WTC11 (cell line): ENCODE measurements around the gene PTAR1. TPM values are rescaled to one million over a fixed set of nuclear protein-coding genes. Genes with fewer than 3 reads are reported as not detected.

Experiments used
- ATAC-seq: fragments of 200-7000 bp; cut with Tn5 transposase; 2 replicates; pipeline ENCODE4 v1.10.0; 2021; ENCODE audit warnings: mild to moderate bottlenecking, moderate library complexity
- CTCF ChIA-PET: fragments of 300-600 bp; sonication (Branson Sonifier 250); formaldehyde crosslinking; loops from one replicate; lab custom pipeline; 2021; ENCODE audit warnings: antibody characterized with exemption; lab: Charles Lee
- POLR2A ChIA-PET: fragments of 350-600 bp; sonication (Branson Sonifier 250); formaldehyde crosslinking; loops from one replicate; lab custom pipeline; 2021; ENCODE audit warnings: antibody characterized with exemption; lab: Charles Lee
- DNase-seq: peaks from one replicate; pipeline ENCODE4 v3.0.0; 2021; ENCODE audit warnings: low spot score
- H3K27ac Mint-ChIP-seq: 2 replicates; pipeline ENCODE4 v1.8.0; 2021; ENCODE audit warnings: mixed read lengths
- H3K27me3 Mint-ChIP-seq: 2 replicates; pipeline ENCODE4 v1.8.0; 2021; ENCODE audit warnings: low read depth, mild to moderate bottlenecking, moderate library complexity, mixed read lengths
- H3K36me3 Mint-ChIP-seq: 2 replicates; pipeline ENCODE4 v1.8.0; 2021; ENCODE audit warnings: mixed read lengths
- H3K4me1 Mint-ChIP-seq: 2 replicates; pipeline ENCODE4 v1.8.0; 2022; ENCODE audit warnings: mixed read lengths
- H3K4me3 Mint-ChIP-seq: 2 replicates; pipeline ENCODE4 v1.8.0; 2021; ENCODE audit warnings: mild to moderate bottlenecking, moderate library complexity, mixed read lengths
- H3K9me3 Mint-ChIP-seq: 2 replicates; pipeline ENCODE4 v1.8.0; 2021; ENCODE audit warnings: mixed read lengths
- ARID4B ChIP-seq: sonication (generic); formaldehyde crosslinking; IDR thresholded peaks from 2 replicates; pipeline ENCODE4 v1.8.0; 2023; ENCODE audit warnings: missing genetic modification reagents, mild to moderate bottlenecking, borderline replicate concordance
- ATF1 ChIP-seq: sonication (generic); formaldehyde crosslinking; IDR thresholded peaks from 2 replicates; pipeline ENCODE4 v1.8.1; 2023; ENCODE audit warnings: mild to moderate bottlenecking, moderate library complexity, missing genetic modification reagents
- CDX4 ChIP-seq: fragments of 250-450 bp; sonication (Bioruptor Pico); IDR thresholded peaks from 2 replicates; pipeline ENCODE4 v1.9.0; 2021; ENCODE audit warnings: moderate library complexity, mild to moderate bottlenecking, inconsistent platforms, borderline replicate concordance
- CTCF ChIP-seq: fragments of 200-600 bp; IDR thresholded peaks from 2 replicates; pipeline ENCODE4 v1.8.0; 2022; ENCODE audit warnings: antibody characterized with exemption
- ELF4 ChIP-seq: sonication (generic); formaldehyde crosslinking; IDR thresholded peaks from 2 replicates; pipeline ENCODE4 v1.8.1; 2022; ENCODE audit warnings: low read depth, mild to moderate bottlenecking, moderate library complexity, missing genetic modification reagents
- ERG ChIP-seq: fragments of 250-450 bp; sonication (Bioruptor Pico); IDR thresholded peaks from 2 replicates; pipeline ENCODE4 v1.8.0; 2021; ENCODE audit warnings: mild to moderate bottlenecking
- ESRRA ChIP-seq: sonication (generic); formaldehyde crosslinking; IDR thresholded peaks from 2 replicates; pipeline ENCODE4 v1.8.1; 2022; ENCODE audit warnings: mild to moderate bottlenecking, missing genetic modification reagents, borderline replicate concordance
- ETV6 ChIP-seq: sonication (generic); formaldehyde crosslinking; IDR thresholded peaks from 2 replicates; pipeline ENCODE4 v1.8.1; 2022; ENCODE audit warnings: mild to moderate bottlenecking, missing genetic modification reagents
- FOXJ3 ChIP-seq: sonication (generic); formaldehyde crosslinking; IDR thresholded peaks from 2 replicates; pipeline ENCODE4 v1.9.0; 2021; ENCODE audit warnings: missing genetic modification reagents, mild to moderate bottlenecking, borderline replicate concordance
- FOXP1 ChIP-seq: sonication (generic); formaldehyde crosslinking; IDR thresholded peaks from 2 replicates; pipeline ENCODE4 v1.8.0; 2022; ENCODE audit warnings: missing genetic modification reagents, mild to moderate bottlenecking, moderate library complexity, borderline replicate concordance
- HMGXB4 ChIP-seq: sonication (generic); formaldehyde crosslinking; IDR thresholded peaks from 2 replicates; pipeline ENCODE4 v1.8.1; 2023; ENCODE audit warnings: mild to moderate bottlenecking, moderate library complexity, missing genetic modification reagents
- MAX ChIP-seq: sonication (generic); formaldehyde crosslinking; IDR thresholded peaks from 2 replicates; pipeline ENCODE4 v1.8.0; 2022; ENCODE audit warnings: mild to moderate bottlenecking, missing genetic modification reagents
- RELA ChIP-seq: sonication (generic); formaldehyde crosslinking; IDR thresholded peaks from 2 replicates; pipeline ENCODE4 v1.8.1; 2022; ENCODE audit warnings: missing genetic modification reagents, mild to moderate bottlenecking, borderline replicate concordance
- SP1 ChIP-seq: sonication (generic); formaldehyde crosslinking; conservative IDR thresholded peaks from 2 replicates; pipeline ENCODE4 v1.8.1; 2022; ENCODE audit warnings: missing genetic modification reagents
- TCF7 ChIP-seq: sonication (generic); formaldehyde crosslinking; IDR thresholded peaks from 2 replicates; pipeline ENCODE4 v1.8.0; 2022; ENCODE audit warnings: mild to moderate bottlenecking, low read depth, missing genetic modification reagents, moderate library complexity
- TEAD1 ChIP-seq: sonication (generic); formaldehyde crosslinking; IDR thresholded peaks from 2 replicates; pipeline ENCODE4 v1.8.0; 2022; ENCODE audit warnings: mild to moderate bottlenecking, missing genetic modification reagents
- ZBTB21 ChIP-seq: sonication (generic); formaldehyde crosslinking; IDR thresholded peaks from 2 replicates; pipeline ENCODE4 v1.8.1; 2023; ENCODE audit warnings: mild to moderate bottlenecking, missing genetic modification reagents, borderline replicate concordance
- ZNF281 ChIP-seq: sonication (generic); formaldehyde crosslinking; IDR thresholded peaks from 2 replicates; pipeline ENCODE4 v1.8.0; 2023; ENCODE audit warnings: mild to moderate bottlenecking, missing genetic modification reagents
- ZNF396 ChIP-seq: fragments of 250-450 bp; sonication (Bioruptor Pico); IDR thresholded peaks from 2 replicates; pipeline ENCODE4 v1.8.0; 2021; ENCODE audit warnings: mild to moderate bottlenecking, moderate library complexity, borderline replicate concordance
- total RNA-seq: library from RNA; stranded (reverse); gene quantifications from 3 replicates; pipeline ENCODE4 v1.2.3, GENCODE V29; 2021

Gene PTAR1
- total RNA-seq, 1 experiment from 2014 or later = 90.8 TPM

GRCh38 chr9:69673311-69673640 lies 86.5 kb downstream of the PTAR1 start:
- no peak for ATAC-seq
- Mint-ChIP-seq H3K4me1 (peaks cover 11% of the 10 kb centered on the region; the same call in 1 of the 2 replicates), H3K36me3 (no peaks in the 10 kb centered on the region), H3K4me3 (peak overlapping the region; percentile 67), H3K9me3 (no peaks in the 10 kb centered on the region), H3K27me3 (peaks cover 31% of the 10 kb centered on the region), H3K27ac (no peak overlapping the region)
- no peak for DNase-seq
- TF ChIP-seq ZNF281 (CRISPR knock-in tag) = no peak
- TF ChIP-seq SP1 = 0 out of 2 replicates have a peak, but pooled peaks have one; percentile 6
- POLR2A ChIA-PET = no interaction called here
- CTCF ChIA-PET = interaction anchor here (0.6 to 2.9 kb wide), 30 partner anchors 9 to 556 kb away, joined by 3 to 30 read pairs (median 5); no protein-coding TSS in a partner anchor

- H3K9me3 Mint-ChIP-seq = no peaks in the 10 kb centered on the region
- no peaks in the 10 kb centered on the region for H3K36me3 Mint-ChIP-seq
- CTCF ChIA-PET = interaction anchor here (0.6 to 2.9 kb wide), 48 partner anchors 9 to 1578 kb away, joined by 3 to 30 read pairs (median 4); partner anchors contain the start of gene PTAR1
- no peak overlapping the region for H3K27ac Mint-ChIP-seq
- H3K4me3 Mint-ChIP-seq = peak overlapping the region; percentile 67
- POLR2A ChIA-PET = interaction anchor here (0.5 kb wide), 1 partner anchor 50 kb away, joined by 5 read pairs; no protein-coding TSS in a partner anchor
- ATAC-seq (peak; percentile 90), DNase-seq (peak; percentile 93)
- peaks cover 31% of the 10 kb centered on the region for H3K27me3 Mint-ChIP-seq
- H3K4me1 Mint-ChIP-seq = peaks cover 11% of the 10 kb centered on the region; the same call in 1 of the 2 replicates
- TF ChIP-seq MAX (CRISPR knock-in tag) (peak; percentile 82; the same call in 1 of the 2 replicates), CTCF (peak; percentile 79), ARID4B (peak; percentile 85; the same call in 1 of the 2 replicates), CDX4 (CRISPR knock-in tag) (no peak), ATF1 (CRISPR knock-in tag) (no peak), TEAD1 (CRISPR knock-in tag) (peak; percentile 68; the same call in 1 of the 2 replicates), FOXJ3 (CRISPR knock-in tag) (no peak), RELA (CRISPR knock-in tag) (0 out of 2 replicates have a peak, but pooled peaks have one; percentile 27), ETV6 (CRISPR knock-in tag) (peak; percentile 84), ESRRA (CRISPR knock-in tag) (0 out of 2 replicates have a peak, but pooled peaks have one; percentile 35), ZNF396 (CRISPR knock-in tag) (no peak), ERG (CRISPR knock-in tag) (no peak), FOXP1 (CRISPR knock-in tag) (0 out of 2 replicates have a peak, but pooled peaks have one; percentile 64), TCF7 (CRISPR knock-in tag) (no peak), SP1 (peak; percentile 52; the same call in 1 of the 2 replicates), ELF4 (CRISPR knock-in tag) (no peak), HMGXB4 (peak; percentile 98), ZBTB21 (CRISPR knock-in tag) (peak; percentile 61; the same call in 1 of the 2 replicates)
These were observed 87.1 kb downstream of the PTAR1 start for GRCh38 chr9:69672596-69673310.
